Spleen (tissue), 11 donors: ENCODE measurements around the gene AKIP1. TPM values are rescaled to one million over a fixed set of nuclear protein-coding genes. Genes with fewer than 3 reads are reported as not detected.

Source experiments
- DNase-seq: peaks from one replicate; pipeline ENCODE4 v3.0.0-alpha.2; 2020
- H3K27ac ChIP-seq, 8 donors: fragments of 200-600 bp; sonication (generic) in 7 of 8; 1 replicate in 4 of 8; 2 replicates in 4 of 8; pipeline versions ENCODE4 v1.5.0 to v1.8.0; 2016 to 2021; ENCODE audit warnings: inconsistent platforms in 4 of 8, mild to moderate bottlenecking in 4 of 8, moderate library complexity in 1 of 8
- H3K27me3 ChIP-seq, 7 donors: fragments of 200-600 bp; sonication (generic) in 6 of 7; replicated peaks in 1 of 7; 1 replicate in 4 of 7; 2 replicates in 3 of 7; pipeline versions ENCODE4 v1.5.0 to v1.8.0; 2016 to 2021; ENCODE audit warnings: inconsistent platforms in 3 of 7, mild to moderate bottlenecking in 1 of 7
- H3K36me3 ChIP-seq, 6 donors: fragments of 200-600 bp; sonication (generic) in 5 of 6; 1 replicate in 4 of 6; 2 replicates in 2 of 6; pipeline versions ENCODE4 v1.5.0 to v1.8.0; 2016 to 2021; ENCODE audit warnings: inconsistent platforms in 2 of 6
- H3K4me1 ChIP-seq, 6 donors: fragments of 200-600 bp; sonication (generic) in 5 of 6; 1 replicate in 3 of 6; 2 replicates in 3 of 6; pipeline versions ENCODE4 v1.5.0 to v1.8.0; 2016 to 2021; ENCODE audit warnings: inconsistent platforms in 3 of 6
- H3K4me3 ChIP-seq, 8 donors: fragments of 200-600 bp; sonication (generic) in 7 of 8; 1 replicate in 4 of 8; 2 replicates in 4 of 8; pipeline versions ENCODE4 v1.5.0 to v1.8.0; 2016 to 2021; ENCODE audit warnings: inconsistent platforms in 4 of 8, mild to moderate bottlenecking in 4 of 8, moderate library complexity in 2 of 8
- H3K9me3 ChIP-seq, 8 donors: fragments of 200-600 bp; sonication (generic) in 7 of 8; 1 replicate in 4 of 8; 2 replicates in 4 of 8; pipeline versions ENCODE4 v1.5.0 to v1.8.0; 2016 to 2021; ENCODE audit warnings: inconsistent platforms in 4 of 8
- CTCF ChIP-seq, 11 experiments: fragments of 200-600 bp in 7 of 11; fragments of 450-650 bp in 4 of 11; sonication (generic) in 4 of 11; IDR thresholded peaks in 8 of 11; conservative IDR thresholded peaks in 3 of 11; 1 replicate in 7 of 11; 2 replicates in 4 of 11; pipeline versions ENCODE4 v1.4.0 to v1.8.0; 2016 to 2021; ENCODE audit warnings: antibody characterized with exemption in 11 of 11, inconsistent platforms in 4 of 11, mild to moderate bottlenecking in 1 of 11
- POLR2A ChIP-seq, 3 donors: fragments of 450-650 bp; IDR thresholded peaks; one replicate each; pipeline ENCODE4 v1.5.1; 2017; ENCODE audit warnings: antibody characterized with exemption in 3 of 3, mild to moderate bottlenecking in 1 of 3
- POLR2AphosphoS5 ChIP-seq, 3 donors: sonication (generic); formaldehyde crosslinking; IDR thresholded peaks; one replicate each; pipeline ENCODE4 v1.5.1; 2017; ENCODE audit warnings: antibody characterized with exemption in 3 of 3
- WGBS, 5 donors: extraction: QIAGEN DNeasy Blood & Tissue Kit in 3 of 5; methylation state at CpG; one replicate each; pipeline versions ENCODE4 v1.1.5 to v1.1.7; 2013 to 2018; 5-methylcytosine and 5-hydroxymethylcytosine counted together
- intact Hi-C: fragments of 100-400 bp; cut with DNase I; formaldehyde crosslinking; loops from one replicate; pipeline ENCODE4 v1.15.0; 2023; ENCODE audit warnings: low total_unique reads
- polyA plus RNA-seq, 3 donors: library from polyadenylated mRNA; stranded (reverse); fragments of 200-250 nt; gene quantifications; one replicate each; pipeline ENCODE4 v1.2.1, GENCODE V29; 2013
- total RNA-seq, 7 donors: library from RNA; depleted of rRNA in 3 of 7; stranded (reverse); fragments of >200 nt in 3 of 7; fragmentation: NEBNext Ultra II Directional in 4 of 7; extraction: Animal tissue kit (Norgen Biotek cat#: 25700) in 4 of 7; gene quantifications; one replicate each; pipeline versions ENCODE4 v1.1.0 to v1.2.1, GENCODE V29; 2016 to 2021
- donor health status: healthy with polysubstance abuse.
- donor health status: DM: no; HTN: no; CAD: no; lungs with moderate emphysema.
- donor health status: DM: no; HTN: no; CAD: no.
- donor health status: Bipolar disorder and iron deficiency.
- donor health status: healthy.
- donor health status: DM: no; HTN: no; CAD: no.
- donor health status: DM: yes; HTN: yes; CAD: no.

The AKIP1 gene
- total and polyA plus RNA-seq, 10 donors: 9.8 to 33.6 (median 24.9) TPM

GRCh38 chr11:8926236-8926635 is 15.2 kb downstream of the AKIP1 start:
- Histone ChIP-seq H3K9me3 (no peaks in the 10 kb centered on the region), H3K4me3 (no peak overlapping the region), H3K36me3 (peaks cover 0 to 46% (median 14%) of the 10 kb centered on the region in 6 donors), H3K27ac (no peak overlapping the region), H3K27me3 (no peaks in the 10 kb centered on the region), H3K4me1 (no peaks in the 10 kb centered on the region)
- WGBS, 5 donors: 85 to 98% (median 94%) methylated on average over 5 of the region's 5 CpGs
- DNase-seq: no peak
- intact Hi-C loops: no loop called here
- TF ChIP-seq CTCF (IDR thresholded peaks at IDR 0.05 in 8 of 11, conservative IDR thresholded peaks at IDR 0.05 in 3 of 11) (no peak), POLR2A (IDR thresholded peaks at IDR 0.05) (no peak), POLR2AphosphoS5 (IDR thresholded peaks at IDR 0.05) (no peak)

GRCh38 chr11:8927233-8927632 is 16.2 kb downstream of the AKIP1 start:
- H3K9me3 ChIP-seq: no peaks in the 10 kb centered on the region
- no peak overlapping the region for H3K27ac ChIP-seq
- 84 to 91% (median 85%) methylated on average over 5 of the region's 5 CpGs for WGBS, 5 donors
- H3K27me3 ChIP-seq: no peaks in the 10 kb centered on the region
- intact Hi-C loops: no loop called here
- DNase-seq: no peak
- no peak for TF ChIP-seq POLR2AphosphoS5 (IDR thresholded peaks at IDR 0.05)
- no peak for TF ChIP-seq POLR2A (IDR thresholded peaks at IDR 0.05)
- TF ChIP-seq CTCF (IDR thresholded peaks at IDR 0.05 in 8 of 11, conservative IDR thresholded peaks at IDR 0.05 in 3 of 11): no peak
- peaks cover 0 to 36% (median 5%) of the 10 kb centered on the region in 6 donors for H3K36me3 ChIP-seq
- H3K4me3 ChIP-seq: no peak overlapping the region
- H3K4me1 ChIP-seq: no peaks in the 10 kb centered on the region

GRCh38 chr11:8928205-8928604 is 17.2 kb downstream of the AKIP1 start:
- 91 to 97% (median 93%) methylated on average over 4 of the region's 4 CpGs for WGBS, 5 donors
- Histone ChIP-seq H3K4me3 (no peak overlapping the region), H3K36me3 (peaks cover 0 to 26% (median 2%) of the 10 kb centered on the region in 6 donors), H3K9me3 (no peaks in the 10 kb centered on the region), H3K27me3 (no peaks in the 10 kb centered on the region), H3K4me1 (no peaks in the 10 kb centered on the region), H3K27ac (no peak overlapping the region)
- DNase-seq: no peak
- TF ChIP-seq POLR2A (IDR thresholded peaks at IDR 0.05): no peak
- no peak for TF ChIP-seq CTCF (IDR thresholded peaks at IDR 0.05 in 8 of 11, conservative IDR thresholded peaks at IDR 0.05 in 3 of 11)
- no peak for TF ChIP-seq POLR2AphosphoS5 (IDR thresholded peaks at IDR 0.05)
- intact Hi-C loops: no loop called here

GRCh38 chr11:8928981-8929615 is 18.1 kb downstream of the AKIP1 start:
- 80 to 95% (median 84%) methylated on average over 9 of the region's 9 CpGs for WGBS, 5 donors
- intact Hi-C loops: no loop called here
- DNase-seq: no peak
- Histone ChIP-seq H3K4me1 (no peaks in the 10 kb centered on the region), H3K9me3 (no peaks in the 10 kb centered on the region), H3K27ac (no peak overlapping the region), H3K27me3 (no peaks in the 10 kb centered on the region), H3K36me3 (peaks cover 0 to 17% (median 2%) of the 10 kb centered on the region in 6 donors), H3K4me3 (no peak overlapping the region)
- TF ChIP-seq CTCF (IDR thresholded peaks at IDR 0.05 in 8 of 11, conservative IDR thresholded peaks at IDR 0.05 in 3 of 11) (no peak), POLR2A (IDR thresholded peaks at IDR 0.05) (no peak), POLR2AphosphoS5 (IDR thresholded peaks at IDR 0.05) (no peak)
